SJCRH30 (cell line): ENCODE measurements around the gene SCP2. TPM values are rescaled to one million over a fixed set of nuclear protein-coding genes. Genes with fewer than 3 reads are reported as not detected.

ENCODE experiments used
- DNase-seq, 2 experiments: peaks; one replicate each; pipeline ENCODE4 v3.0.0-alpha.2; 2015 to 2020
- H3K27ac ChIP-seq: fragments of 250-450 bp; sonication (Bioruptor Pico); 2 replicates; pipeline ENCODE4 v1.5.1; 2020; ENCODE audit warnings: mild to moderate bottlenecking, moderate library complexity
- H3K27me3 ChIP-seq: fragments of 250-450 bp; sonication (Bioruptor Pico); 2 replicates; pipeline ENCODE4 v1.5.1; 2020; ENCODE audit warnings: mild to moderate bottlenecking, moderate library complexity
- H3K36me3 ChIP-seq: fragments of 250-450 bp; sonication (Bioruptor Pico); 2 replicates; pipeline ENCODE4 v1.5.1; 2020; ENCODE audit warnings: mild to moderate bottlenecking, moderate library complexity
- H3K4me1 ChIP-seq: fragments of 250-450 bp; sonication (Bioruptor Pico); 2 replicates; pipeline ENCODE4 v1.5.1; 2020; ENCODE audit warnings: mild to moderate bottlenecking, moderate library complexity
- H3K4me3 ChIP-seq: fragments of 250-450 bp; sonication (Bioruptor Pico); 2 replicates; pipeline ENCODE4 v1.5.1; 2020; ENCODE audit warnings: mild to moderate bottlenecking, moderate library complexity
- H3K9me3 ChIP-seq: fragments of 250-450 bp; sonication (Bioruptor Pico); replicated peaks from 2 replicates; pipeline ENCODE4 v1.5.1; 2020; ENCODE audit warnings: mild to moderate bottlenecking, moderate library complexity
- total RNA-seq: library from RNA; depleted of rRNA; stranded (reverse); fragments of >200 nt; shearing (Covaris generic); gene quantifications from 2 replicates; pipeline ENCODE4 v1.2.3, GENCODE V29; 2014

Gene SCP2
- total RNA-seq, 1 experiment from 2014 or later, result 118 TPM

GRCh38 chr1:53050310-53050709 lies 123.2 kb downstream of the SCP2 start:
- Histone ChIP-seq H3K36me3 (peaks cover 16% of the 10 kb centered on the region), H3K27me3 (no peaks in the 10 kb centered on the region), H3K9me3 (no peaks in the 10 kb centered on the region), H3K4me3 (no peak overlapping the region), H3K27ac (no peak overlapping the region), H3K4me1 (no peaks in the 10 kb centered on the region)
- DNase-seq, result no peak

- no peaks in the 10 kb centered on the region for H3K4me1 ChIP-seq
- DNase-seq, result no peak
- no peaks in the 10 kb centered on the region for H3K9me3 ChIP-seq
- H3K27me3 ChIP-seq, result no peaks in the 10 kb centered on the region
- H3K36me3 ChIP-seq, result peaks cover 16% of the 10 kb centered on the region
- no peak overlapping the region for H3K27ac ChIP-seq
- no peak overlapping the region for H3K4me3 ChIP-seq
Measured at GRCh38 chr1:53051676-53052075, 124.6 kb downstream of the SCP2 start.

- H3K27me3 ChIP-seq, result no peaks in the 10 kb centered on the region
- no peak for DNase-seq
- no peaks in the 10 kb centered on the region for H3K4me1 ChIP-seq
- H3K27ac ChIP-seq, result no peak overlapping the region
- H3K4me3 ChIP-seq, result no peak overlapping the region
- H3K9me3 ChIP-seq, result no peaks in the 10 kb centered on the region
- 0 out of 2 replicates have a peak, but pooled peaks cover 4% of the 10 kb centered on the region for H3K36me3 ChIP-seq
Measured at GRCh38 chr1:53057127-53057526, 130.1 kb downstream of the SCP2 start.

GRCh38 chr1:53060579-53060978 lies 133.5 kb downstream of the SCP2 start:
- Histone ChIP-seq H3K27me3 (no peaks in the 10 kb centered on the region), H3K27ac (no peak overlapping the region), H3K36me3 (no peaks in the 10 kb centered on the region), H3K4me1 (no peaks in the 10 kb centered on the region), H3K4me3 (no peak overlapping the region), H3K9me3 (no peaks in the 10 kb centered on the region)
- no peak for DNase-seq

- Histone ChIP-seq H3K4me1 (no peaks in the 10 kb centered on the region), H3K4me3 (peak overlapping the region; percentile 54), H3K27ac (no peak overlapping the region), H3K27me3 (no peaks in the 10 kb centered on the region), H3K9me3 (no peaks in the 10 kb centered on the region), H3K36me3 (no peaks in the 10 kb centered on the region)
- peak in 1 of 2 experiments; percentile 29 for DNase-seq
Measured at GRCh38 chr1:53061123-53061858, 134.2 kb downstream of the SCP2 start.

GRCh38 chr1:53061859-53062707 lies 135.0 kb downstream of the SCP2 start, which contains the start of gene PODN:
PODN (plus strand) TSS chr1:53062213; CDS start chr1:53069856, 7,643 bp downstream.
- no peak within 1 kb of the TSS for H3K27ac ChIP-seq

GRCh38 chr1:53062708-53063591 lies 135.9 kb downstream of the SCP2 start:
- Histone ChIP-seq H3K27me3 (no peaks in the 10 kb centered on the region), H3K27ac (no peak overlapping the region), H3K4me1 (peaks cover 4% of the 10 kb centered on the region), H3K36me3 (no peaks in the 10 kb centered on the region), H3K9me3 (no peaks in the 10 kb centered on the region), H3K4me3 (no peak overlapping the region)
- no peak for DNase-seq

More at GRCh38 chr1:53061859-53062707, 135.0 kb downstream of the SCP2 start, which contains the start of gene PODN:
- no peaks in the 10 kb centered on the region for H3K9me3 ChIP-seq
- H3K4me1 ChIP-seq, result peaks cover 4% of the 10 kb centered on the region
- H3K36me3 ChIP-seq, result no peaks in the 10 kb centered on the region
- H3K4me3 ChIP-seq, result peak within 1 kb of the TSS; percentile 54
- DNase-seq, result peak in 1 of 2 experiments; percentile 30
- no peaks in the 10 kb centered on the region for H3K27me3 ChIP-seq

- Histone ChIP-seq H3K4me3 (no peak overlapping the region), H3K27ac (no peak overlapping the region)
Measured at GRCh38 chr1:53063744-53064515, 136.9 kb downstream of the SCP2 start.

GRCh38 chr1:53065391-53065790 lies 138.3 kb downstream of the SCP2 start:
- no peak for DNase-seq
- Histone ChIP-seq H3K4me3 (no peak overlapping the region), H3K27ac (no peak overlapping the region), H3K4me1 (peaks cover 4% of the 10 kb centered on the region), H3K36me3 (no peaks in the 10 kb centered on the region), H3K9me3 (no peaks in the 10 kb centered on the region), H3K27me3 (no peaks in the 10 kb centered on the region)

More at GRCh38 chr1:53063744-53064515, 136.9 kb downstream of the SCP2 start:
- H3K27me3 ChIP-seq, result no peaks in the 10 kb centered on the region
- peak in 1 of 2 experiments; percentile 39 for DNase-seq
- no peaks in the 10 kb centered on the region for H3K9me3 ChIP-seq
- peaks cover 4% of the 10 kb centered on the region for H3K4me1 ChIP-seq
- no peaks in the 10 kb centered on the region for H3K36me3 ChIP-seq

- Histone ChIP-seq H3K27ac (no peak overlapping the region; the same call in 1 of the 2 replicates), H3K4me3 (no peak overlapping the region), H3K36me3 (no peaks in the 10 kb centered on the region), H3K27me3 (no peaks in the 10 kb centered on the region), H3K9me3 (no peaks in the 10 kb centered on the region), H3K4me1 (peaks cover 4% of the 10 kb centered on the region)
- peak; percentile 73 to 86 for DNase-seq
Measured at GRCh38 chr1:53066488-53066887, 139.4 kb downstream of the SCP2 start.

GRCh38 chr1:53066891-53067738 lies 140.0 kb downstream of the SCP2 start:
- H3K4me1 ChIP-seq, result peaks cover 4% of the 10 kb centered on the region
- H3K4me3 ChIP-seq, result no peak overlapping the region
- H3K9me3 ChIP-seq, result no peaks in the 10 kb centered on the region
- no peak overlapping the region; the same call in 1 of the 2 replicates for H3K27ac ChIP-seq
- DNase-seq, result no peak
- no peaks in the 10 kb centered on the region for H3K36me3 ChIP-seq
- no peaks in the 10 kb centered on the region for H3K27me3 ChIP-seq

GRCh38 chr1:53067886-53068285 lies 140.8 kb downstream of the SCP2 start:
- H3K4me1 ChIP-seq, result peaks cover 4% of the 10 kb centered on the region
- no peak overlapping the region for H3K27ac ChIP-seq
- DNase-seq, result no peak
- H3K4me3 ChIP-seq, result no peak overlapping the region
- H3K9me3 ChIP-seq, result no peaks in the 10 kb centered on the region
- no peaks in the 10 kb centered on the region for H3K36me3 ChIP-seq
- H3K27me3 ChIP-seq, result no peaks in the 10 kb centered on the region
